Nephron (organoid): ENCODE measurements around the gene CCDC97.

ENCODE experiments used
- H3K27ac Mint-ChIP-seq, 3 experiments: 2 replicates each; pipeline ENCODE4 v1.8.0; 2020; ENCODE audit warnings: mixed read lengths in 3 of 3, mild to moderate bottlenecking in 2 of 3, moderate library complexity in 1 of 3
- H3K27me3 Mint-ChIP-seq: 2 replicates; pipeline ENCODE4 v1.8.0; 2021; ENCODE audit warnings: low read depth, mild to moderate bottlenecking, moderate library complexity, mixed read lengths
- H3K36me3 Mint-ChIP-seq: 2 replicates; pipeline ENCODE4 v1.8.0; 2020; ENCODE audit warnings: low read depth, mixed read lengths
- H3K4me1 Mint-ChIP-seq: 2 replicates; pipeline ENCODE4 v1.8.0; 2020; ENCODE audit warnings: mixed read lengths
- H3K4me3 Mint-ChIP-seq, 3 experiments: 2 replicates each; pipeline ENCODE4 v1.8.0; 2020; ENCODE audit warnings: mild to moderate bottlenecking in 3 of 3, mixed read lengths in 3 of 3, moderate library complexity in 2 of 3
- H3K9me3 Mint-ChIP-seq: 2 replicates; pipeline ENCODE4 v1.8.0; 2020; ENCODE audit warnings: mixed read lengths
- TF ChIP-seq, protein P1 (sequence below), 3 experiments: fragments of 200-600 bp; sonication (generic); IDR thresholded peaks; one replicate each; pipeline ENCODE4 v1.5.0; 2021; ENCODE audit warnings: antibody characterized with exemption in 3 of 3; ENCODE audit not compliant: unreplicated experiment in 3 of 3

Gene CCDC97

GRCh38 chr19:41352609-41353465, 42.9 kb downstream of the CCDC97 start:
- Mint-ChIP-seq H3K27ac (peak overlapping the region; percentile 37 to 70 (median 58)), H3K4me3 (peak overlapping the region; percentile 88 to 96 (median 95)), H3K9me3 (no peaks in the 10 kb centered on the region), H3K4me1 (peaks cover 26% of the 10 kb centered on the region), H3K27me3 (peaks cover 53% of the 10 kb centered on the region), H3K36me3 (peaks cover 4% of the 10 kb centered on the region)
- TF ChIP-seq, protein P1, sequence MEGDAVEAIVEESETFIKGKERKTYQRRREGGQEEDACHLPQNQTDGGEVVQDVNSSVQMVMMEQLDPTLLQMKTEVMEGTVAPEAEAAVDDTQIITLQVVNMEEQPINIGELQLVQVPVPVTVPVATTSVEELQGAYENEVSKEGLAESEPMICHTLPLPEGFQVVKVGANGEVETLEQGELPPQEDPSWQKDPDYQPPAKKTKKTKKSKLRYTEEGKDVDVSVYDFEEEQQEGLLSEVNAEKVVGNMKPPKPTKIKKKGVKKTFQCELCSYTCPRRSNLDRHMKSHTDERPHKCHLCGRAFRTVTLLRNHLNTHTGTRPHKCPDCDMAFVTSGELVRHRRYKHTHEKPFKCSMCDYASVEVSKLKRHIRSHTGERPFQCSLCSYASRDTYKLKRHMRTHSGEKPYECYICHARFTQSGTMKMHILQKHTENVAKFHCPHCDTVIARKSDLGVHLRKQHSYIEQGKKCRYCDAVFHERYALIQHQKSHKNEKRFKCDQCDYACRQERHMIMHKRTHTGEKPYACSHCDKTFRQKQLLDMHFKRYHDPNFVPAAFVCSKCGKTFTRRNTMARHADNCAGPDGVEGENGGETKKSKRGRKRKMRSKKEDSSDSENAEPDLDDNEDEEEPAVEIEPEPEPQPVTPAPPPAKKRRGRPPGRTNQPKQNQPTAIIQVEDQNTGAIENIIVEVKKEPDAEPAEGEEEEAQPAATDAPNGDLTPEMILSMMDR (IDR thresholded peaks at IDR 0.05; ENCODE audit: unreplicated experiment in 3 of 3) = peak; percentile 9 to 41 (median 28)

GRCh38 chr19:41353466-41354342, 43.7 kb downstream of the CCDC97 start, which contains the start of gene TGFB1:
Gene TGFB1 (minus strand): TSS chr19:41353922. CDS start chr19:41353044, 878 bp downstream.
- peaks cover 26% of the 10 kb centered on the region for H3K4me1 Mint-ChIP-seq
- no peaks in the 10 kb centered on the region for H3K36me3 Mint-ChIP-seq
- H3K4me3 Mint-ChIP-seq = peak within 1 kb of the TSS; percentile 88 to 96 (median 95)
- peaks cover 53% of the 10 kb centered on the region for H3K27me3 Mint-ChIP-seq
- no peaks in the 10 kb centered on the region for H3K9me3 Mint-ChIP-seq
- H3K27ac Mint-ChIP-seq = peak within 1 kb of the TSS; percentile 58 to 94 (median 61)
- TF ChIP-seq, protein P1 (IDR thresholded peaks at IDR 0.05; ENCODE audit: unreplicated experiment in 3 of 3) = peak; percentile 81 to 92 (median 82)

GRCh38 chr19:41354343-41354953, 44.5 kb downstream of the CCDC97 start:
- peaks cover 45% of the 10 kb centered on the region for H3K27me3 Mint-ChIP-seq
- H3K4me1 Mint-ChIP-seq = peaks cover 26% of the 10 kb centered on the region
- H3K27ac Mint-ChIP-seq = peak overlapping the region in 2 of 3 experiments; percentile 61 to 94
- no peaks in the 10 kb centered on the region for H3K9me3 Mint-ChIP-seq
- no peaks in the 10 kb centered on the region for H3K36me3 Mint-ChIP-seq
- peak overlapping the region; percentile 81 to 91 (median 83) for H3K4me3 Mint-ChIP-seq
- TF ChIP-seq, protein P1 (IDR thresholded peaks at IDR 0.05; ENCODE audit: unreplicated experiment in 3 of 3) = peak in 1 of 3 experiments; percentile 5

DNA sequence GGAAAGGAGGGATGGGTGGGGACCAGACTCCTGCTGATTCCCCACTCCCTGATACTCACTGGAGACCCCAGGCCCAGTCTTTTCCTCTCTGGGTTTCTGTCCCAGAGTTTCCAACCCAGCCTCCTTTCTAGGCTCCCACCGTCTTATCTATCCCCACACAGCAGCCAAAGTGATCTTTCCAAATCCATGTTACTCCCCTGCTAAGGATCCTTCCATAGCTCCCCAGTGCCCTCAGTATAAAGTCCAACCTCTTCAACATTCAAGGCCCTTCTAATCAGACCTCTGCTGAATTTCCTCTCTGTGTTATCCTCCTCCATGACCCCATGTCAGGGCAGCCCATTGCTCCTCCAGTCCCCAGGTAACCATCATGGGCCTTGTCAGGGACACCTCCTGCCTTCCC, 45.1 kb downstream of the CCDC97 start:
- no peaks in the 10 kb centered on the region for H3K9me3 Mint-ChIP-seq

GRCh38 chr19:41355802-41356201, 45.8 kb downstream of the CCDC97 start:
- TF ChIP-seq, protein P1 (IDR thresholded peaks at IDR 0.05; ENCODE audit: unreplicated experiment in 3 of 3) = no peak
- Mint-ChIP-seq H3K36me3 (no peaks in the 10 kb centered on the region), H3K27ac (peak overlapping the region in 1 of 3 experiments; percentile 26), H3K4me1 (peaks cover 22% of the 10 kb centered on the region), H3K4me3 (peak overlapping the region; percentile 82 to 84 (median 82)), H3K27me3 (peaks cover 32% of the 10 kb centered on the region), H3K9me3 (no peaks in the 10 kb centered on the region)

More for the DNA sequence above, 45.1 kb downstream of the CCDC97 start:
- H3K27ac Mint-ChIP-seq = peak overlapping the region; percentile 9 to 70 (median 47)
- peaks cover 39% of the 10 kb centered on the region for H3K27me3 Mint-ChIP-seq
- TF ChIP-seq, protein P1 (IDR thresholded peaks at IDR 0.05; ENCODE audit: unreplicated experiment in 3 of 3) = no peak
- H3K4me1 Mint-ChIP-seq = peaks cover 26% of the 10 kb centered on the region
- no peaks in the 10 kb centered on the region for H3K36me3 Mint-ChIP-seq
- peak overlapping the region; percentile 82 to 84 (median 82) for H3K4me3 Mint-ChIP-seq
